ENCODE data around the gene CNMD. TPM values are rescaled to one million over a fixed set of nuclear protein-coding genes. Genes with fewer than 3 reads are reported as not detected.

The CNMD gene
- total RNA-seq, 1 donor from 2014 or later, result not detected

GRCh38 chr13:52767949-52768516 is 28.4 kb upstream of the CNMD start:
- Mint-ChIP-seq H3K27ac (no peak overlapping the region), H3K27me3 (ENCODE audit: insufficient read depth) (no peaks in the 10 kb centered on the region), H3K4me3 (no peak overlapping the region), H3K4me1 (ENCODE audit: low read depth) (no peaks in the 10 kb centered on the region), H3K9me3 (no peaks in the 10 kb centered on the region), H3K36me3 (ENCODE audit: low read depth) (no peaks in the 10 kb centered on the region)
- no peak for DNase-seq (ENCODE audit: low spot score)
- intact Hi-C loops (cut with micrococcal nuclease), result no loop called here

GRCh38 chr13:52765611-52766390 is 26.2 kb upstream of the CNMD start:
- Mint-ChIP-seq H3K9me3 (no peaks in the 10 kb centered on the region), H3K27ac (no peak overlapping the region), H3K36me3 (ENCODE audit: low read depth) (no peaks in the 10 kb centered on the region), H3K27me3 (ENCODE audit: insufficient read depth) (no peaks in the 10 kb centered on the region), H3K4me1 (ENCODE audit: low read depth) (no peaks in the 10 kb centered on the region), H3K4me3 (no peak overlapping the region)
- intact Hi-C loops (cut with micrococcal nuclease), result no loop called here
- no peak for DNase-seq (ENCODE audit: low spot score)

GRCh38 chr13:52760077-52760476 is 20.5 kb upstream of the CNMD start:
- no peaks in the 10 kb centered on the region for H3K9me3 Mint-ChIP-seq
- DNase-seq (ENCODE audit: low spot score), result no peak
- H3K4me1 Mint-ChIP-seq (ENCODE audit: low read depth), result no peaks in the 10 kb centered on the region
- H3K4me3 Mint-ChIP-seq, result no peak overlapping the region
- no peak overlapping the region for H3K27ac Mint-ChIP-seq
- intact Hi-C loops (cut with micrococcal nuclease), result no loop called here
- no peaks in the 10 kb centered on the region for H3K36me3 Mint-ChIP-seq (ENCODE audit: low read depth)
- H3K27me3 Mint-ChIP-seq (ENCODE audit: insufficient read depth), result peaks cover 8% of the 10 kb centered on the region

GRCh38 chr13:52758114-52758513 is 18.5 kb upstream of the CNMD start:
- no peaks in the 10 kb centered on the region for H3K9me3 Mint-ChIP-seq
- no peaks in the 10 kb centered on the region for H3K36me3 Mint-ChIP-seq (ENCODE audit: low read depth)
- H3K27ac Mint-ChIP-seq, result no peak overlapping the region
- no peak overlapping the region for H3K4me3 Mint-ChIP-seq
- peaks cover 8% of the 10 kb centered on the region for H3K27me3 Mint-ChIP-seq (ENCODE audit: insufficient read depth)
- no peak for DNase-seq (ENCODE audit: low spot score)
- intact Hi-C loops (cut with micrococcal nuclease), result no loop called here
- H3K4me1 Mint-ChIP-seq (ENCODE audit: low read depth), result no peaks in the 10 kb centered on the region

- no peaks in the 10 kb centered on the region for H3K27me3 Mint-ChIP-seq (ENCODE audit: insufficient read depth)
- no peaks in the 10 kb centered on the region for H3K4me1 Mint-ChIP-seq (ENCODE audit: low read depth)
- intact Hi-C loops (cut with micrococcal nuclease), result no loop called here
- H3K9me3 Mint-ChIP-seq, result no peaks in the 10 kb centered on the region
- DNase-seq (ENCODE audit: low spot score), result no peak
- H3K4me3 Mint-ChIP-seq, result no peak overlapping the region
- no peaks in the 10 kb centered on the region for H3K36me3 Mint-ChIP-seq (ENCODE audit: low read depth)
- H3K27ac Mint-ChIP-seq, result no peak overlapping the region
These were observed 11.6 kb upstream of the CNMD start for GRCh38 chr13:52751196-52751595.

GRCh38 chr13:52750713-52751112 is 11.1 kb upstream of the CNMD start:
- Mint-ChIP-seq H3K4me1 (ENCODE audit: low read depth) (no peaks in the 10 kb centered on the region), H3K27ac (no peak overlapping the region), H3K4me3 (no peak overlapping the region), H3K9me3 (no peaks in the 10 kb centered on the region), H3K27me3 (ENCODE audit: insufficient read depth) (no peaks in the 10 kb centered on the region), H3K36me3 (ENCODE audit: low read depth) (no peaks in the 10 kb centered on the region)
- intact Hi-C loops (cut with micrococcal nuclease), result no loop called here
- no peak for DNase-seq (ENCODE audit: low spot score)

GRCh38 chr13:52749419-52749818 is 9.8 kb upstream of the CNMD start:
- Mint-ChIP-seq H3K9me3 (no peaks in the 10 kb centered on the region), H3K4me3 (no peak overlapping the region), H3K27ac (no peak overlapping the region), H3K36me3 (ENCODE audit: low read depth) (no peaks in the 10 kb centered on the region), H3K4me1 (ENCODE audit: low read depth) (no peaks in the 10 kb centered on the region), H3K27me3 (ENCODE audit: insufficient read depth) (peaks cover 5% of the 10 kb centered on the region)
- no peak for DNase-seq (ENCODE audit: low spot score)
- intact Hi-C loops (cut with micrococcal nuclease), result no loop called here

- Mint-ChIP-seq H3K9me3 (no peaks in the 10 kb centered on the region), H3K36me3 (ENCODE audit: low read depth) (no peaks in the 10 kb centered on the region), H3K4me3 (no peak overlapping the region), H3K4me1 (ENCODE audit: low read depth) (no peaks in the 10 kb centered on the region), H3K27me3 (ENCODE audit: insufficient read depth) (peaks cover 20% of the 10 kb centered on the region), H3K27ac (no peak overlapping the region)
- no peak for DNase-seq (ENCODE audit: low spot score)
- intact Hi-C loops (cut with micrococcal nuclease), result no loop called here
These were observed 6.5 kb upstream of the CNMD start for GRCh38 chr13:52746141-52746540.

- H3K4me1 Mint-ChIP-seq (ENCODE audit: low read depth), result no peaks in the 10 kb centered on the region
- H3K4me3 Mint-ChIP-seq, result no peak overlapping the region
- intact Hi-C loops (cut with micrococcal nuclease), result no loop called here
- H3K9me3 Mint-ChIP-seq, result no peaks in the 10 kb centered on the region
- no peaks in the 10 kb centered on the region for H3K36me3 Mint-ChIP-seq (ENCODE audit: low read depth)
- no peak overlapping the region for H3K27ac Mint-ChIP-seq
- H3K27me3 Mint-ChIP-seq (ENCODE audit: insufficient read depth), result peaks cover 30% of the 10 kb centered on the region
- DNase-seq (ENCODE audit: low spot score), result no peak
These were observed 5.3 kb upstream of the CNMD start for GRCh38 chr13:52744842-52745375.

- peaks cover 36% of the 10 kb centered on the region for H3K27me3 Mint-ChIP-seq (ENCODE audit: insufficient read depth)
- H3K4me1 Mint-ChIP-seq (ENCODE audit: low read depth), result no peaks in the 10 kb centered on the region
- no peak overlapping the region for H3K27ac Mint-ChIP-seq
- H3K36me3 Mint-ChIP-seq (ENCODE audit: low read depth), result no peaks in the 10 kb centered on the region
- H3K4me3 Mint-ChIP-seq, result no peak overlapping the region
- H3K9me3 Mint-ChIP-seq, result no peaks in the 10 kb centered on the region
- DNase-seq (ENCODE audit: low spot score), result no peak
- intact Hi-C loops (cut with micrococcal nuclease), result no loop called here
These were observed 4.4 kb upstream of the CNMD start for GRCh38 chr13:52743988-52744387.

GRCh38 chr13:52743569-52743968 is 3.9 kb upstream of the CNMD start:
- Mint-ChIP-seq H3K27me3 (ENCODE audit: insufficient read depth) (peaks cover 37% of the 10 kb centered on the region), H3K4me1 (ENCODE audit: low read depth) (no peaks in the 10 kb centered on the region), H3K9me3 (no peaks in the 10 kb centered on the region), H3K4me3 (no peak overlapping the region), H3K27ac (no peak overlapping the region), H3K36me3 (ENCODE audit: low read depth) (no peaks in the 10 kb centered on the region)
- intact Hi-C loops (cut with micrococcal nuclease), result no loop called here
- no peak for DNase-seq (ENCODE audit: low spot score)

GRCh38 chr13:52738719-52739467 is 727 bp downstream of the CNMD start:
- Mint-ChIP-seq H3K4me1 (ENCODE audit: low read depth) (no peaks in the 10 kb centered on the region), H3K4me3 (no peak overlapping the region), H3K9me3 (no peaks in the 10 kb centered on the region), H3K27me3 (ENCODE audit: insufficient read depth) (peaks cover 54% of the 10 kb centered on the region), H3K36me3 (ENCODE audit: low read depth) (no peaks in the 10 kb centered on the region), H3K27ac (no peak overlapping the region)
- no peak for DNase-seq (ENCODE audit: low spot score)
- intact Hi-C loops (cut with micrococcal nuclease), result loop anchor here (2.0 kb wide), 1 partner anchor 74 kb away; no protein-coding TSS in a partner anchor

GRCh38 chr13:52737965-52738364 is 1.7 kb downstream of the CNMD start:
- no peaks in the 10 kb centered on the region for H3K4me1 Mint-ChIP-seq (ENCODE audit: low read depth)
- no peak overlapping the region for H3K27ac Mint-ChIP-seq
- DNase-seq (ENCODE audit: low spot score), result no peak
- H3K36me3 Mint-ChIP-seq (ENCODE audit: low read depth), result no peaks in the 10 kb centered on the region
- H3K9me3 Mint-ChIP-seq, result no peaks in the 10 kb centered on the region
- no peak overlapping the region for H3K4me3 Mint-ChIP-seq
- intact Hi-C loops (cut with micrococcal nuclease), result loop anchor here (2.0 kb wide), 1 partner anchor 73 kb away; no protein-coding TSS in a partner anchor
- H3K27me3 Mint-ChIP-seq (ENCODE audit: insufficient read depth), result peaks cover 56% of the 10 kb centered on the region

Measured in activated T-helper 1 cell treated with anti-CD3 and anti-CD28 coated beads, Interleukin-12 subunit alpha, Interleukin-12 subunit beta, Interleukin-2, Interleukin-4 antibody, amounts not matched to agents 30 ng/mL and 10 ng/mL and 1 ng/mL, durations not matched to agents 14 hours and 24 hours and 36 hours (primary cell).